ENCODE measurements around the gene INTS7.

Gene INTS7

GRCh38 chr1:211935448-211935970, 99.8 kb downstream of the INTS7 start:
- Histone ChIP-seq H3K27me3 (ENCODE audit: insufficient read depth, low read length) (no peaks in the 10 kb centered on the region), H4K12ac (ENCODE audit: low read depth, low read length) (no peak overlapping the region), H3K79me1 (ENCODE audit: low read length) (no peaks in the 10 kb centered on the region), H3K4me3 (ENCODE audit: low read depth, low read length) (no peak overlapping the region), H3K79me2 (ENCODE audit: control insufficient read depth, insufficient read depth, low read length, poor library complexity) (no peaks in the 10 kb centered on the region), H3K14ac (ENCODE audit: low read length) (no peak overlapping the region), H3K27ac (ENCODE audit: low read depth, low read length) (no peak overlapping the region), H3K4ac (ENCODE audit: low read depth, low read length) (no peak overlapping the region), H3K18ac (ENCODE audit: low read length) (no peak overlapping the region), H4K8ac (ENCODE audit: low read depth, low read length) (no peak overlapping the region), H2BK5ac (ENCODE audit: low read depth, low read length, poor library complexity) (no peak overlapping the region), H3K4me1 (ENCODE audit: control insufficient read depth in 1 of 2, insufficient read depth in 2 of 2, low read length in 2 of 2) (no peaks in the 10 kb centered on the region), H3K23ac (ENCODE audit: low read length) (no peak overlapping the region), H3K4me2 (ENCODE audit: low read length) (no peak overlapping the region), H4K91ac (ENCODE audit: low read depth, low read length) (no peak overlapping the region), H2AFZ (ENCODE audit: insufficient read depth, low read length, poor library complexity) (no peak overlapping the region), H2AK5ac (ENCODE audit: low read length) (no peak overlapping the region), H2BK12ac (ENCODE audit: low read length) (no peak overlapping the region), H3K36me3 (ENCODE audit: control insufficient read depth in 1 of 2, insufficient read depth in 2 of 2, low read length in 2 of 2) (no peaks in the 10 kb centered on the region), H3K9ac (ENCODE audit: low read length) (no peak overlapping the region), H3K9me3 (ENCODE audit: insufficient read depth, low read depth, low read length) (no peaks in the 10 kb centered on the region), H2BK120ac (ENCODE audit: insufficient read depth, low read length, poor library complexity) (no peak overlapping the region)
- no CpG with 5 or more reads among the region's 6 CpGs for WGBS (ENCODE audit: extremely low coverage, insufficient coverage, insufficient read length)
- no peak for DNase-seq

DNA sequence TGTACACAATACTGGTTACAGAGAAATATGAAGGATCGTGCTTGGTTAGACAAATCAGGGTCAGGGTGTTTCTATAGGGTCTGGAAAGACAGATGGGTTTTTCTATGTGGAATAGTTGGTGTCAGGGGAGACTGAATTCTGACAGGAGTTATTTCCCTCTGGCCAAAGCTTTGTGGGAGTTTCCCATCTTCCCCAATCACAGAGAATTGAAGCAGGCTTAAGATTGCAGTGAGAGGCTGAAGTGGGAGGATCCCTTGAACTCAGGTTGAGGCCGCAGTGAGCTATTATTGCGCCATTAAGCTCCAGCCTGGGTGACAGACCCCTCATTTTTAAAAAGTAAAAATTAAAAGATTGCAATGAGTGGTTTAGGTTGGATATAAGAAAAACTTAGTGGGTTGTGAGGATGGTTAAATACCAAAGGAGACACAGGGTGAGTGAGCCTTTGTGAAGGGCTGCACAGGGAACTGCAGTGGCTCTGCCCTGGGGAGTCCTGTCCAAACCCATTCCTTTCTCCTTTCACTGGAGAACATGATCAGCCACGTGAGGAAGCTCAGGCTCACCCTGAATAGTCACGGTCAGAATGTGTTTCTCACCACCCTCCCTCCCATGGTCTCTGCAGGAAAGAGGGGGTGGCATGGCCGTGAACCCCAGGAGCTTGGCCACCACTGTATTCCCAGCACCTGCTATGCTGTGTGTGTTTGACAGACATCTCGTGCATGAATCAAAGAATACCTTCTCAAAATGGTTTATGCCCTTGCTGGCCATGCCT, 101.2 kb downstream of the INTS7 start:
- no peak overlapping the region for H2AK5ac ChIP-seq (ENCODE audit: low read length)
- no peak overlapping the region for H3K4me2 ChIP-seq (ENCODE audit: low read length)
- no peak overlapping the region for H4K8ac ChIP-seq (ENCODE audit: low read depth, low read length)
- H3K23ac ChIP-seq (ENCODE audit: low read length) = no peak overlapping the region
- no peak overlapping the region for H2BK5ac ChIP-seq (ENCODE audit: low read depth, low read length, poor library complexity)
- H3K27ac ChIP-seq (ENCODE audit: low read depth, low read length) = no peak overlapping the region
- DNase-seq = no peak
- peaks cover 0 to 2% of the 10 kb centered on the region in 2 experiments for H3K4me1 ChIP-seq (ENCODE audit: control insufficient read depth in 1 of 2, insufficient read depth in 2 of 2, low read length in 2 of 2)
- H3K79me2 ChIP-seq (ENCODE audit: control insufficient read depth, insufficient read depth, low read length, poor library complexity) = no peaks in the 10 kb centered on the region
- H4K91ac ChIP-seq (ENCODE audit: low read depth, low read length) = no peak overlapping the region
- H2BK12ac ChIP-seq (ENCODE audit: low read length) = no peak overlapping the region
- H2AFZ ChIP-seq (ENCODE audit: insufficient read depth, low read length, poor library complexity) = no peak overlapping the region
- no peak overlapping the region for H3K9ac ChIP-seq (ENCODE audit: low read length)
- no peaks in the 10 kb centered on the region for H3K9me3 ChIP-seq (ENCODE audit: insufficient read depth, low read depth, low read length)
- H3K18ac ChIP-seq (ENCODE audit: low read length) = no peak overlapping the region
- no peak overlapping the region for H4K12ac ChIP-seq (ENCODE audit: low read depth, low read length)
- no peak overlapping the region for H3K14ac ChIP-seq (ENCODE audit: low read length)
- H3K4me3 ChIP-seq (ENCODE audit: low read depth, low read length) = no peak overlapping the region
- no peak overlapping the region for H3K4ac ChIP-seq (ENCODE audit: low read depth, low read length)
- H3K27me3 ChIP-seq (ENCODE audit: insufficient read depth, low read length) = no peaks in the 10 kb centered on the region
- H3K36me3 ChIP-seq (ENCODE audit: control insufficient read depth in 1 of 2, insufficient read depth in 2 of 2, low read length in 2 of 2) = no peaks in the 10 kb centered on the region
- WGBS (ENCODE audit: extremely low coverage, insufficient coverage, insufficient read length) = no CpG with 5 or more reads among the region's 7 CpGs
- no peak overlapping the region for H2BK120ac ChIP-seq (ENCODE audit: insufficient read depth, low read length, poor library complexity)
- H3K79me1 ChIP-seq (ENCODE audit: low read length) = no peaks in the 10 kb centered on the region

DNA sequence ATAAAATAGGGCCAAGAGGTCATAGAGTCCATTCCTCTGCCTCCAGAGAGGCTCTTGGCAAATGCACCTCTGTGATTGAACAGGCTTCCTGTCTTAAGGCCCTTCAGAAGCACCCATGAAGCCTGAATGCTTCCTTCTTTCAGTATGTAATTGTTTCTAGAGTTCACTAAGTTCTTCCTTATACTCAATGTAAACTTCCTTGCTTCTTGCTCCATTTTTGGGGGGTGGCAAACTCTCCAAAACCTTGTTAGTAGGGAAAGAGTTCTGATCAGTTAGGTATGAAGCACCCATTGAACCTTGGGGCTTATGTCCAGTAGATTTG, 102.5 kb downstream of the INTS7 start:
- H3K4me3 ChIP-seq (ENCODE audit: low read depth, low read length) = no peak overlapping the region
- H2AK5ac ChIP-seq (ENCODE audit: low read length) = no peak overlapping the region
- no peaks in the 10 kb centered on the region for H3K79me2 ChIP-seq (ENCODE audit: control insufficient read depth, insufficient read depth, low read length, poor library complexity)
- H4K12ac ChIP-seq (ENCODE audit: low read depth, low read length) = no peak overlapping the region
- H3K9me3 ChIP-seq (ENCODE audit: insufficient read depth, low read depth, low read length) = no peaks in the 10 kb centered on the region
- H3K4me2 ChIP-seq (ENCODE audit: low read length) = no peak overlapping the region
- H3K4ac ChIP-seq (ENCODE audit: low read depth, low read length) = no peak overlapping the region
- H2AFZ ChIP-seq (ENCODE audit: insufficient read depth, low read length, poor library complexity) = no peak overlapping the region
- no peaks in the 10 kb centered on the region for H3K27me3 ChIP-seq (ENCODE audit: insufficient read depth, low read length)
- DNase-seq = no peak
- no peak overlapping the region for H3K9ac ChIP-seq (ENCODE audit: low read length)
- no peak overlapping the region for H2BK120ac ChIP-seq (ENCODE audit: insufficient read depth, low read length, poor library complexity)
- no peak overlapping the region for H3K23ac ChIP-seq (ENCODE audit: low read length)
- peaks cover 2 to 3% of the 10 kb centered on the region in 2 experiments for H3K4me1 ChIP-seq (ENCODE audit: control insufficient read depth in 1 of 2, insufficient read depth in 2 of 2, low read length in 2 of 2)
- no peak overlapping the region for H3K27ac ChIP-seq (ENCODE audit: low read depth, low read length)
- no peaks in the 10 kb centered on the region for H3K79me1 ChIP-seq (ENCODE audit: low read length)
- H4K8ac ChIP-seq (ENCODE audit: low read depth, low read length) = no peak overlapping the region
- no peaks in the 10 kb centered on the region for H3K36me3 ChIP-seq (ENCODE audit: control insufficient read depth in 1 of 2, insufficient read depth in 2 of 2, low read length in 2 of 2)
- no peak overlapping the region for H2BK12ac ChIP-seq (ENCODE audit: low read length)
- H3K18ac ChIP-seq (ENCODE audit: low read length) = no peak overlapping the region
- no peak overlapping the region for H3K14ac ChIP-seq (ENCODE audit: low read length)
- H2BK5ac ChIP-seq (ENCODE audit: low read depth, low read length, poor library complexity) = no peak overlapping the region
- no peak overlapping the region for H4K91ac ChIP-seq (ENCODE audit: low read depth, low read length)

DNA sequence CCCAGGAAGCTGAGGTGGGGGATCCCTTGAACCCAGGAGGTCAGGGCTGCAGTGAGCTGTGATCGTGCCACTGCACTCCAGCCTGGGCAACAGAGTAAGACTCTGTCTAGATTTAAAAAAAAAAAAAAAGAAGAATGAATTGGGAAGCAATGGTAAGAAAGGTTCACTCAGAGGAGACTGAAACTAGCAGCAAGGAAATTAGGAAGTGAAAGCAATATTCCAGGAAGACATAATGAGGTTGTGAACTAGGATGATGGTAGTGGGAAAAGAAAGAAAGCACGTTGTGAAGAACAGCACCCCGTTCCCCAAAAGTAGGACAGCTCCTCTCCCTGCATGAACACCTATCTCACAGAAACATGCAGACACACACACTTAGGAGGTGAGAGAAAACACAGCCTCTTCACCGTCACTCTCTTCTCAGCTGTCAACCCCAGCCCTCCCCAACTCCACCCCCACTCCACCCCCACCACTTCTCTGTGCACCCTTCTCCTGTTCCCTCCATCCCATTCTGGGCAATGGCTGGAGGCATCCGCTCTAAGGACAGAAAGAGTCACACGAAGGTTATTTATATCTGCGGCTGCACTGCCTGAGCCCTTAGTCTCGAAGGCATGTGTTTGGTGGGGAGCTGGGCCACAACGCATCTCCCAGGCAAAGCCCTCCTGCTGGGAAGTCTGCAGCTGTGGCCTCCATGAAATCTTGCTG, 103.0 kb downstream of the INTS7 start:
- Histone ChIP-seq H4K12ac (ENCODE audit: low read depth, low read length) (no peak overlapping the region), H2BK120ac (ENCODE audit: insufficient read depth, low read length, poor library complexity) (no peak overlapping the region), H4K8ac (ENCODE audit: low read depth, low read length) (no peak overlapping the region), H2BK12ac (ENCODE audit: low read length) (no peak overlapping the region), H3K79me2 (ENCODE audit: control insufficient read depth, insufficient read depth, low read length, poor library complexity) (no peaks in the 10 kb centered on the region), H3K9ac (ENCODE audit: low read length) (no peak overlapping the region), H3K36me3 (ENCODE audit: control insufficient read depth in 1 of 2, insufficient read depth in 2 of 2, low read length in 2 of 2) (no peaks in the 10 kb centered on the region), H3K4me1 (ENCODE audit: control insufficient read depth in 1 of 2, insufficient read depth in 2 of 2, low read length in 2 of 2) (peaks cover 2 to 3% of the 10 kb centered on the region in 2 experiments), H2AFZ (ENCODE audit: insufficient read depth, low read length, poor library complexity) (no peak overlapping the region), H4K91ac (ENCODE audit: low read depth, low read length) (no peak overlapping the region), H3K79me1 (ENCODE audit: low read length) (no peaks in the 10 kb centered on the region), H3K27me3 (ENCODE audit: insufficient read depth, low read length) (no peaks in the 10 kb centered on the region), H3K27ac (ENCODE audit: low read depth, low read length) (no peak overlapping the region), H3K4ac (ENCODE audit: low read depth, low read length) (no peak overlapping the region), H2AK5ac (ENCODE audit: low read length) (no peak overlapping the region), H3K23ac (ENCODE audit: low read length) (no peak overlapping the region), H3K4me3 (ENCODE audit: low read depth, low read length) (no peak overlapping the region), H3K14ac (ENCODE audit: low read length) (no peak overlapping the region), H3K9me3 (ENCODE audit: insufficient read depth, low read depth, low read length) (no peaks in the 10 kb centered on the region), H3K18ac (ENCODE audit: low read length) (no peak overlapping the region), H2BK5ac (ENCODE audit: low read depth, low read length, poor library complexity) (no peak overlapping the region), H3K4me2 (ENCODE audit: low read length) (no peak overlapping the region)
- no peak for DNase-seq
- WGBS (ENCODE audit: extremely low coverage, insufficient coverage, insufficient read length) = no CpG with 5 or more reads among the region's 9 CpGs

All from trophoblast cell (in vitro differentiated cells and primary cell).